LHCN-M2 (cell line): Measurements from ENCODE around the gene SMIM11. TPM values are rescaled to one million over a fixed set of nuclear protein-coding genes. Genes with fewer than 3 reads are reported as not detected.
"Not testable (repeated sequence)": the region's sequence is repeated elsewhere in the genome, so short reads cannot be mapped to it uniquely, and the experiment has no call there.

Experiments used
- DNase-seq: peaks from one replicate; pipeline ENCODE4 v3.0.0-alpha.2; 2012; ENCODE audit warnings: low read depth
- polyA plus RNA-seq: library from polyadenylated mRNA; unstranded; fragments of >200 nt; gene quantifications from one replicate; pipeline ENCODE4 v1.2.1, GENCODE V29; 2012; ENCODE audit warnings: missing spikeins
- total RNA-seq: library from RNA; depleted of rRNA; stranded (reverse); fragments of >200 nt; gene quantifications from 2 replicates; pipeline ENCODE4 v1.2.3, GENCODE V29; 2014; rRNA removed

Gene SMIM11, protein sequence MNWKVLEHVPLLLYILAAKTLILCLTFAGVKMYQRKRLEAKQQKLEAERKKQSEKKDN
- 1.2 and 3.7 TPM in 2 replicates for total RNA-seq
- 5.0 TPM for polyA plus RNA-seq

DNA sequence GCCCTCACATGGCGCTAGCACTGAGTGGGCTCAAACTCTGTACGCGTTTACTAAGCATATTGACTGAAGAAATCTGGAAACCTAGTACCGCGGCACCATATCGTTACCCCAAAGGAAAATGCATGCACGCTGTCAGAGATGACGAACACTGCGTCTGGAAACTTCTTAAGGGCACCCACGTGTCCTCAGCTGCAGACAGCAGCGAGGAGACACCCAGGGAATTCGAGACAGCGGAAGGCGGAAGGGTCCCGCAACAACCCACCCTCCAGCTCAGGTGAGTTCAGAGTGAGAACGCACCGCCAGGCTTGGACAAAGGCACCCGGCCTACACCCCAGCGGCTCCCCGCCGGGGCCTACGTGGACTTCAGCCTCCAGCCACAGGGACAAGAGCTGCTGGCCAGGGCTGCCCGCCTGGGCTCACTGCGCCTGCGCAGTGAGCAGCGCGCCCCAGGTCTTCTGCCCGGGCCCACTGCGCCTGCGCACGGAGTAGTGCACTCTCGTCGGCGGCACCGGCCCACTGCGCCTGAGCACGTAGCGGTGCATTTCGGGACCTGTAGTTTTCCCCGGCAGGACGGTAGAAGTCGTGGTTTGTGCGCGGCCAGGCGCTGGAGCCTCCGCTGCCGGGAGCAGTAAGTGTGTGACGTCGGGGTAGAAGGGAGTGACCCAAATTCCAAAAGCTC lies at the start of gene SMIM11:
Gene SMIM11, plus strand, starts transcription at position 568 of the 679 bp plus-strand sequence. CDS start 3,998 bp downstream, outside the sequence.
- DNase-seq: not testable (repeated sequence)

DNA sequence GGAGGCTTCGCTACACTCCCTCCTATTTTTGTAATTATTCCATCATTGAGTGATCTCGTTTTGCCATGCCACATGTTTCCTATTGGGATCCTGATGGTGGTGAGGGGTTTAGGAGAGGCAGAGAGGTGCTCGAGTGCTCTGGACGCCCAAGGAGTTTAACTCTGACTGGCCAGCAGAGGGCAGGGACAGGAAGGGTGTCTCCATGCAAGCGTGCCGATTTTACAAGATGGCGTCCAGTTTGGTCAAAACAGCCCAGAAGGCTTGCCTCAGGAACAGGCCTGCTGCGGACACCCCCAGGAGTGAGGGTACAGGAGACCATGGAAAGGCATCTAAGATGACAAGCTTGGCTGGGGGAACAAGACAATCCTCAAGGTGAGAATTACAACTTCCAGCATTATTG lies 45.3 kb upstream of the SMIM11 start:
- DNase-seq: no peak

DNA sequence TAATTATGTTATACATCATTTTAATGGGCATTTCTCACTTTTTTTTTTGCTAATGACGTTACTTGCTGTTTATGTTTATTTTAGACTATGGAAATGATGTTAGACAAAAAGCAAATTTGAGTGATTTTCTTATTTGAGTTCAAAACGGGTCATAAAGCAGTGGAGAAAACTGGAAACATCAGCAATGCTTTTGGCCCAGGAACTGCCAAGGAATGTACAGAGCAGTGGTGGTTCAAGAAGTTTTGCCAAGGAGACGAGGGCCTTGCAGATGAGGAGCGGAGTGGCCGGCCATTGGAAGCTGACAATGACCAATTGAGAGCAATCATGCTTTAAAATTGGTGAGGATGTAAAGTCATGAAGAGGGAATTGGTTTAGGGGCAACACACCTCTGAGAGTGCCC lies 43.6 kb upstream of the SMIM11 start:
- DNase-seq: no peak

DNA sequence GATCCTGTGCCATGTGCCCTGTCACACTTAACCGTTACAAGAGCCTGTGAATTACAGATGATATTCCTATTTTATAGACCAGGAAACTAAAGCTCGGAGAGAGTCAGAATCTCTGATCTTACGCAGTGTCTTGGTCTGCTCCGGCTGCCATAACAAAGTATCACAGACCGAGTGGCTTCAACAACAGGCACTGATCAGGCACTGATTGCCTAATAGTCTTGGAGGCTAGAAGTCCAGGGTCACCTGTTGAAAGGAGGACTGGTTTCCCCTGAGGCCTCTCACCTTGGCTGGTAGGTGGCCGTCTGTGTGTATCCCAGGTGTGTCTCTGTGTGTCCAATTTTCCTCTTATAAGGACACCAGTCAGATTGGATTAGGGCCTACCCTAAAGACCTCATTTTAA lies 43.0 kb upstream of the SMIM11 start:
- no peak for DNase-seq

DNA sequence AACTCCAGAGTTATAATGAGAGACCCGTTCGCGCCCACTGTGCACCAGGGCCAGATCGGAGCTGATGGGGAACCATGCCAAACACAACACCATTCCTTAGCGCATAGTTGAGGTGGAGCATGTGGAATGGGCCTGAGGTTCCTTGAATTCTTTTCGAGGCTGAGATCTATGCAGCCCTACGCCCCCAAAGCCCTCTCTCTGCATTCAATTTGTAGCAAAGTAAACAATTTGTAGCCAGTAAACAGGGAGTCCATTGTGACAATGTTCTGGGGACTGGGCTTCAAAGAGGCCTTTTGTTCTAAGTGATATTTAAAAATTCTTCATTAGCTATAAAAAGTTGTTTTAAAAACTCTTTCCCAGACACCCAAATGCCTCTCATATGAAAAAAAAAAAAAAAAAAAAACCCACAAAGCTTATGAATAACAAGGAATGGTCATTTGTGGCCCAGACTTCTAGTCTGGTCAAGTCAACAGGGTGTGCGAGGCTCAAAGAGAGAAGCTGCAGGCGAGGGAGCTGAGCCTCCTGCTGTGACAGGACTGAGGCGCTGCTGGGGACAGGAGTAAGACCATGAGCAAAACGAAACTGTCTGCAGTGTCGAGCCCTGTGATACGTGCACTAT lies 42.1 kb upstream of the SMIM11 start:
- DNase-seq: peak; percentile 11

DNA sequence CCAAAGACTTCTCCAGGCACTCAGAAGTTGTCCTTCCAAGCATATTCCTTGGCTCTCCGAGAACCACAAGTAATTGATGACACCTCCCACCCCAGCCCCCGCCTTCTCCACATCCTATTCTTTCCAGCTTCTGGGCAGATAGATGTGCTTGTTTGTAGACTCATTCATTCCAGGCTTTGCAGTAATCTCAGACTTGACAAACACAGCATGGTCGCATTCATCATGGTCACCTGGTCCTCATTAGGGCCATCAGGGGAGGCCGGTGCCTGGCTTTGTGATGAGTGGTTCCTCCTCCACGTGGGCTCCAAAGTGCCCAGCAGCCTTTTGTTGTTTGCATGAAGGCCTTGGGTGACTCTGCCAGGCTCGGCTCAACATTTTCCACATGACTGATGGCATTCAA lies 40.0 kb upstream of the SMIM11 start:
- no peak for DNase-seq

DNA sequence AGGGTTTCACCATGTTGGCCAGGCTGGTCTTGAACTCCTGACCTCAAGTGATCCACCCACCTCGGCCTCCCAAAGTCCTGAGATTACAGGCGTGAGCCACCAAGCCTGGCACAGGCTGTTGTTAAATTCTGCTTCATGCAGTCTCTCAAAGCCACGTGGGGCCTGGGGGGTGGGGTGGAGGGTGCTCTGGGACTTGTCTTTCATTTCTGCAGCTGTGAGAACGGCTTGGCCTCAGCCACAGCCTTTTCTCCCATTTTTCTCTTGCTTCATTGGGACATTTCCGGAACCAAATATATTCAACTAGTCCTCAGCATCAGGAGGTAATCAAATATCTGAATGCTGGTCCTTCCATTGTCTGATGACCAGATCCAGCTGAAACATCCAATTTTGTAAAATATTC lies 39.1 kb upstream of the SMIM11 start:
- DNase-seq: no peak

DNA sequence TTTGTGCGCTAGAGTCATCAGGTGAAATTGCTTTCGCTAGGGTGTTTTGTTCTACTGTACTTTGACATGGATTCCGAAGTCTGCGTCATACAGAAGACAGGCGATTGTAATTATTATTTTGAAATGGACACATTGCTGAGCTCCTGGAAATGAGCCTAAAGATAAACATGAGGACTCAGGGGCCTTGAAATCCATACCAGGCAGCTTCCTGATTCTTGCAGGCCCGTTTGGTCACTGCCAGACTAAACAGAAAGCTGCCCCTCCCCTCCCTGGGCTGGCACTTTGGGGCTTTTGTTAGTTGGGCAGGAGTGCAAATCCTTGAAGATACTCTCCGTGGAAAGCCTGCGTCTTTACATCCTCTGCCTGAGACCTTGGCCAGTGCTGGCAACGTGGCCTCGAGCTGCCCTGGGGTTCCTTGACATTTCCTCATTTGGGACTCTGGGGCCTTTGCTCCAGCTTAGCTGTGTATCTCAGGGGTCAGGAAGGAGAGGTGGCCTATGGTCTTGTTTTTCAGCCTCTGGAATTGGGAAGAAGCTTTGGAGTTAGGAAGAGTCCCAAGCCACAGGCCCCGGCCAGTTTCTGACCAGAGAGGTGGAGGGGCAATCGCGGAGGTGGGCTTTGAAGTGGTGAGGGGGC lies 38.4 kb upstream of the SMIM11 start:
- no peak for DNase-seq

DNA sequence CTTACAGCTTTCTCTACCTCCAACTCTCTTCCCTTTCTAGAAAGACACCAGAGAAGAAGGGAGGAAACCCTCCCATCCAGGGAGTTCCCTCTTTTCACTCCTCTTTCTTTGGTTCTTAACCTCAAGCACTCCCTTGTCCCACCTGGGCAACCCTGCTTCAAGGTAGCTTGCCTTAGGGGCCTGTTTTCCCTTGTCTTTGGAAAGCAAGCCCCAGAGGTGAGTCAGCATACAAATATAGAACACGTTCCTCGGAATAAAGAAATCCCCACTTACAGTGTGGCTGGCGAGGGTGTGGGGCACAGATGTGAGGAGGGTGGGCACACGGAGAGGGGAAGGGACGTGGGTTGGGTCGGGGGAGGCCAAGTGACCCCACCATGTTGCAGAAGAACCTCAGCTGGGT lies 37.6 kb upstream of the SMIM11 start:
- DNase-seq: no peak

DNA sequence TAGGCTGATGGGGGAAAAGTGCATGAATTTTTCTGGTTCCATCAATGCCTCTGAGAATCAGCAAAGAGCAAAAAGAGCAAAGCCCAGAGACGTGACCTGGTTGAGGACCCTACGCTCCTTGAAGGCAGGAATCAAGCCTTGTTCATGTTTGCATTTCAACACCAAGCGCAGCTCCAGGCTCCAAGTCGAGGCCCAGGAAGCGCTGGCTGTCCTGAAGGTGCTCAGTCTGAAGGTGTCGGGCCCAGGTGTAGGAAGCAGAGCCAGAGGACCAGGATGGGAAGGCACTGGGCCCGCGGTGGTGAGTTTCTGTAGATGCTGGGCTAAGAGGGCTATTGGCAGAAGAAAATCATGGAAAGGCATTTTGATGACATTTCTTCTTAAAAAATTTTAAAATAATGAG lies 37.1 kb upstream of the SMIM11 start:
- DNase-seq: no peak

DNA sequence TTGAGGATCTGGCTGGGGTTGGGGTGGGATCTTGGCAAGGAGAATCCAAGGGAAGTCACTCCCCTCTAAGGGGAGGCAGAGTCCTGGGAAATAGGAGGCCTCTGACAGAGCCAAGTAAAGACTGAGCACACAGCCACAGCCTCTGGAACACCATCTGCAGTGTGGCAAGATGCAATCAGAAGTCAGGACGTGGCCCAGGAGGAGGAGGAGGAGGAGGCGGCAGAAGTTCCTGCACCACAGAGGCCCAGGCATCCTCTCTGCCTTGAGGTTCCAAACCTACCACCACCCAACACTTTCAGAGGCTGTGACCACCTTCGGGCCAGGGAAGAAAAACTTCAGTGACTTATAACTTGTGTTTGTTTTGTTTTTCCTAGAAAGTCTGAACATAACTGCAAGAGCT lies 35.2 kb upstream of the SMIM11 start:
- no peak for DNase-seq

DNA sequence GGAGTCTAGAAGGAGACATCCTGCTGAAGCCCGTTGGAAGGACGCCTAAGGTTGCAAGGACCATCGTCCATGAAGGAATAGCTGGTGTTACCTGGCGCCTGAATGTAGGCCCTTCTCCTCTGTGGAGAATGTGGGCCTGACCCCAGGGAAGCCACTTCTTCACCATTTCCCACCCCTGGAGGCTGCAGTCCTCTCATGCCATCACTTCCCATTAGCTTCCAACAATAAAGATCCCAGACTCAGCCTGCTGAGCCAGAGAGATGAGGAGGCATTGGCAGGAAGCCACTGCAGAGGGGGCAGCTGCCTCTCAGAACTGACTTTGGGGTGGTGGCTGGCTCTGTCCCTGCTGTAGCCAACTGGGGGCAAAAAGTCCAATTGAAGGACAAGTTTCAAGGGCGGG lies 32.8 kb upstream of the SMIM11 start:
- DNase-seq: no peak

DNA sequence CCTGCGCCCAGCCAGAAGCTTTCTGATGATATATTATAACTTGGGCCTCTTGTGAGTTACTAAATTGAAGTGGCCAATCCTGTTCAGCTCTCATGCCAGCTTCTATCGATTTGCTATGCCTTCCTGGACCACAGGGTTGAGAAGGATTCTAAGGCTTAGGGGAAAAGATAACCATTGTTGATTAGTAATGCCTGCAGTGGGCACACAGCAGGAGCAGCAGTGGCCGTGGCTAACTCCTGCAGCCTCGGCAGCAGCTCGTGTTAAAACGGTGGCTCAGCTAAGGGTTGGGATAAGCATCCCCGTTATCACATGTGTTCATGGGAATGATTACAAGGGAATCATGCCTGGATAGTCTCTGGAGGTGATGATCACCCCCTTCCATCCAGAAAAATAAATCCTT lies 32.0 kb upstream of the SMIM11 start:
- DNase-seq: no peak

DNA sequence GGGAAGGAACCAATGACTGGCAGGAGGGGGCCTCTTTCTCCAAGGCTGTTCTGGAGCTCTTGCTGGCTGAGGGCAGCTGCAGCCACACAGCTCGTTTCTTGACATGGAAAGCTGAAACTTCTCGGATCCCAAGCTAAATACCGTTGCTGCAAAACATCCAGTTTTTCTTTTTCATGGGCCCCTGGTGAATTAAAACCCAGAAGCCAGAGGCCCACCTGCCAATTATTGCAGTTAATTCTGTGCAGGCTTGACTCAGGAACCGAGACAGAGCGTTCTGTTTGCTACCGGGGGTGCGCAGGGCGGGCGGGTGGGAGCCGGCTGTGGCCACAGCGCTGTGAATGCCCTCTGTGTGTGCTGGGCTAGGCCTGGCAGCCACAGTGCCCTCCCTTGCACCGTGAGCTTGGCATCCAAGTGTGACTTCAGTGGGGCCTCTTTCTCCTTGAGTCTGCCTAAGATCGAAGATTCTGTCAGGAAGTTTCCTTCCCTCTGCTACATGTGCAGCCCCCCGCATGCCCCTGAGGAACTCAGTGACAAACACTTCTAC lies 31.4 kb upstream of the SMIM11 start:
- DNase-seq: no peak

DNA sequence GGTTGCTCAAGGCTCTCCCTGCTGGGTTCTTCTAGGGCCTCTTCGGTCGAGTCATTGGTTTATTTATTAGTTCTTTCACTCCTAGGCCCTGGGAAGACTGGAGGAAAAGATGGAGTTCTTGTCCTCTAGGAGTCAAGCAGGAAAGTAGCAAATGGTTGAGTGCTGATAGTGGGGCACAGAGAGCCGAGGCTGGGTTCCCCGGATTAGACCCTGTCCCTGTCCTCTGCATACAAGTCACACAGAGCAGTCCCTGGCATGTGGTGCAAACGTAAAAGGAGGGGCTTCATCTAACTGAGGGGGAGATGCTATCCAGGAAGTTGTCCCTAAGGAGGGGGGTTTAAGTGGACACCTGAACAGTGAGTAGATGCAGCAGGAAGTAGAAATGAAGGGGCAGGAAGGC lies 30.7 kb upstream of the SMIM11 start:
- no peak for DNase-seq

DNA sequence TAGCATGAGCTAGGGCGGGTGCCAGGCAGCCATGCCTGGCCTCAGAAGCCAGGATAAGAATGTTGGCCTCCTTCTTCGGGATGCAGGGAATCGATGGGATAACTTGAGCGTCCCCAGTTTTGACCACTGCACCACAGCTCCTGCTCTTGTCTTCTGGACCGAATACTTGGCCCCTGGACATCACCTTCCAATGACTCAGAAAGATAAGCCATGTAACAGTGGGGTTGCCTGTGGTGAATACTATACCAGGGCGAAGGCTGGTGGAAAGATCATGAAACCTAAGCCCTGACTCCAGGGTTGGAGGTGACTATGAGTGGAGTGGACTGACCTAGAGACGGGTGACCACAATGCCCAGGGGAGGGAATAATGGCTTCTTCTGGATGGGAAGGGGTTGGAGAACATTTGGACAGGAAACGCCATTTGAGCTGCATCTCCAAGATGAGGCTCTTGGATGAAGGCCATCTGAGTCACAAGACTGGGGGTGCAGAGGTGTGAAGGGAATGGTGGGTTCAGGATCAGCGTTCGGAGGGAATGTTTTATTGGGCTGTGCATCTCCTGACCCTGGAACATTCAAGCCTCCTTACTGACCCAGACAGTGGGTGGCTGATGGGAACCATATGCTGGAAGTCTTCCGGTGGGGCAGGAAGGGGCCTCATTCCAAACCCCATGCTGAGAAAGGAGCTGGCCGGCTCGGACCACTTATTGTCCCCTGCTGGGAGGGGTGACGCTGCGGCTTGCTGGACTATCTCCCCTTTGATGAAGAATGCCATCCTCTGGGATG lies 30.0 kb upstream of the SMIM11 start:
- no peak for DNase-seq

DNA sequence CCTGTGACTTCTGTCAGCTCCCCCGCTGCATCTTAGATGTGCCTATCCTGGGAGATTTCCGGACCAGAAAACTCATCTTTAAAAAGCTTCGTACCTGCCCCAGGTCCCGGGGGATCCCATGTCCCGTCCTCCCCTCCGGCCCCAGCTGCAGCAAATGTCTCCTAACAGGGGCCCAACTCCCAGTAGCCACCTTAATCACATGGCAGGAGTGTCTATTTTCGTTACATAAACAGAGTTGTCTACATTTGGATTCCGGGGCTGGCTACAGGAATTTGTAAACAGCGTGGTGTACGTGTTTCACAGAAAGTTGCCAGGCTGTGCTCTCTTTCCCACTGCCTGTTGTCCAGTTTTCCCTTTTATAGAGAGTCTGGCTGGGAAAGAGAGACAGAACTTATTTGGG lies 29.4 kb upstream of the SMIM11 start:
- DNase-seq: no peak

DNA sequence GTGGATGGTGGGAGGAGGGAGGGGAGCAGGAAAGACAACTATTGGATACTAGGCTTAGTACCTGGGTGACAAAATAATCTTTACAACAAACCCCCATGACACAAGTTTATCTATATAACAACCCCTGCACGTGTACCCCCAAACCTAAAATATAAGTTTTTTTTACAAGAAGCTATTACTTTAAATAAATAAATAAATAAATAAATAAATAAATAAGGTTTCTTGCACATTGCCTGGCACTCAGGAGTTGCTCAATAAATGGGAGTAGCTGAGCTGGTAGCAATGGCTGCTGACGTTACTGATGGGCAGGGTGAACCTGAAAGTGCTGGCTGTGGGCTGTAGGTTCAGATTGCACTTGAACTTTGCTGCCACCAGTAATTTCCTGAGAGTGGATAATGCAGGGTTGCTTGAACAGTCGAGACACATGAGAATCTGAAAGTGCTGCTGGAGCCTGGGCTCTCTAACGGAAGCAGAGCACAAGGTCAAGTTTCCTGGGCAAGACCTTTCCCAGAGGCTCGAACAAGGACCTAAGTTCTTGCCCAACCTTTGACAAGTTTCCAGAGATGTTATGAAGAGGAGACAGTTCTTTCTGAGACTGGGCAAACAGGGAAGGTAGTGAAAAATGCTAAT lies 26.3 kb upstream of the SMIM11 start:
- no peak for DNase-seq

DNA sequence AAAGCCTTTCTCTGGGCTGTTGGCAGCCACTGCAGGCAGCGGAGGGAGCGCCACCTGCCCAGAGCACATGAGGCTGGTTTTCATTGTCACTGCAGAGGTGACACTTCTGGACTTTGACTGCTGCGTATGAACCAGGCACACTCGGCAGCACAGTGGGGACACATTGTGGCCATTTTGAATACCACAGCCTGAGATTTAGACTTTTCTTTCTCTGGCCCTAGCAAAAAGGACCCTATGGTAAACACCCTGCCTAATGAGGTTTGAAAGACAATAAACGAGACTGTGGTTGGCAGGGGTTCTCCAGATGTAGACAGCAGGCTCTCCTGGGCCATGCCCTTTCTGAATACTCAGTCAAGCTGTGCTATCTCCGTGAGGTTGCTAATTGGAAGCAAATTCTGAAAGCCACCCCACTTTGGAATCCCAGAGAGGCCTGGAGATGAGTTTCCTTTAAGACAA lies 23.5 kb upstream of the SMIM11 start:
- no peak for DNase-seq

DNA sequence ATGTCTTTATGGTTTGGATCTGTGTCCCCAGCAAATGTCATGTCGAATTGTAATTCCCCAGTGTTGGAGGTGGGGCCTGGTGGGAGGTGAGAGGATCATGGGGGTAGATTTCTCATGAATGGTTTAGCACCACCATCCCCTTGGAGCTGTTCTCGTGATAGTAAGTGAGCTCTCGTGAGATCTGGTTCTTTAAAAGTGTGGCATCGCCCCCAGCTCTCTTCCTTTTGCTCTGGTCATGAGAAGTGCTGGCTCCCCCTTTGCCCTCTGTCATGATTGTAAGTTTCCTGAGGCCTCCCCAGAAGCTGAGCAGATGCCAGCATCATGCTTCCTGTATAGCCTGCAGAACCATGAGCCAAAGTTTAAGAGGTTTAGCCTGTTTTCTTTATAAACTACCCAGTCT lies 22.8 kb upstream of the SMIM11 start:
- DNase-seq: no peak

DNA sequence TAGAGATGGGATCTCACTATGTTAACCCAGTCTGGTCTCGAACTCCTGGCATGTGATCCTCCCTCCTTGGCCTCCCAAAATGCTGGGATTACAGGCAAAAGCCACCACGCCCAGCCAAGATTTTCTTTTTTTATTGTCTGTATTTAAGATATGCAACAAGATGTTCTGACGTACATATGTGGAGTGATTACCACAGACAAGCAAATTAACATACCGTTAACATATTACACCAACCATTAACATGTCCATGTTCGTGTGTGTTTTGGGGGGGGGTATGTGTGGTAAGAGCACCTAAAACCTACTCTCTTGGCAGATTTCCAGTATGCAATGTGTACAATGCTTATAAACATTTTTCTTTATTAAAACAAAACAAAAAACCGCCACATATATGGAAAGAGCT lies 22.1 kb upstream of the SMIM11 start:
- no peak for DNase-seq
